ENCODE measurements around the gene BICRA. TPM values are rescaled to one million over a fixed set of nuclear protein-coding genes. Genes with fewer than 3 reads are reported as not detected.

The BICRA gene
- total and polyA plus RNA-seq, 9 of the 15 experiments (the other 6 are each of a cell fraction or from before 2014, with no cell fraction given) = 0.01 to 8.8 (median 1.2) TPM

DNA sequence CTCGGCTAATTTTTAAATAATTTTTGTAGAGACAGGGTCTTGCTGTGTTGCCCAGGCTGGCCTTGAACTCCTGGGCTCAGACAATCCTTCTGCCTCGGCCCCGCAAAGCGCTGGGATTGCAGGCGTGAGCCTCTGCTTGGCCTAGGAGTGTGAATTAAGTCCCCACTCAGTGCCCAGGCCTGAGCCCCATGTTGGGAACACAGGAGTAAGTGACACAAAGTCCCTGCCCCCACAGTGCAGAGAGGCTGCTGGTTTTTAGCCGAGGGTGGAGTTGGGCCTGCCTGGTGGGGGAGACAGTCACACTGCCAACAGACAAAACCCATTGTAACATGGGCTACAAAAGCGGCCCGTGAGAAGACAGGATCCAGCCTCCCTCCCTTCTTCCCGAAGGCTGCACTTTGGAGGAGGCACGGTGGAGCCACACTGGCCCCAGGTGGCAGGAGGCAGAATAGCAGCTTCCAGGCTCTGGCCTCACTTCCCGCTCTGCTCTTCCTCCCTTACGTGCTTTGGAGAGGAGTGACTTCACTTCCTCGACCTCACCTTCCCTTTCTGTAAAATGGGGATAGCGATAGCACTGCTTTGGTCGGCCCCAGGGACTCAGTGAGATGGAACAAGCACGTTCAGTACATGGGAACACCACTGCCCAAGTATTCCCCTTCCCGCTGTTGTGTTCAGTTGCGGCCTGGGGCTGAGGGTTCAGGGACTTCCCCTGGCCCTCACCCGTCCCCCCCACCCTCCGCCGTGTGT is 89.1 kb downstream of the BICRA start (continued):
- TF ChIP-seq, protein P1, sequence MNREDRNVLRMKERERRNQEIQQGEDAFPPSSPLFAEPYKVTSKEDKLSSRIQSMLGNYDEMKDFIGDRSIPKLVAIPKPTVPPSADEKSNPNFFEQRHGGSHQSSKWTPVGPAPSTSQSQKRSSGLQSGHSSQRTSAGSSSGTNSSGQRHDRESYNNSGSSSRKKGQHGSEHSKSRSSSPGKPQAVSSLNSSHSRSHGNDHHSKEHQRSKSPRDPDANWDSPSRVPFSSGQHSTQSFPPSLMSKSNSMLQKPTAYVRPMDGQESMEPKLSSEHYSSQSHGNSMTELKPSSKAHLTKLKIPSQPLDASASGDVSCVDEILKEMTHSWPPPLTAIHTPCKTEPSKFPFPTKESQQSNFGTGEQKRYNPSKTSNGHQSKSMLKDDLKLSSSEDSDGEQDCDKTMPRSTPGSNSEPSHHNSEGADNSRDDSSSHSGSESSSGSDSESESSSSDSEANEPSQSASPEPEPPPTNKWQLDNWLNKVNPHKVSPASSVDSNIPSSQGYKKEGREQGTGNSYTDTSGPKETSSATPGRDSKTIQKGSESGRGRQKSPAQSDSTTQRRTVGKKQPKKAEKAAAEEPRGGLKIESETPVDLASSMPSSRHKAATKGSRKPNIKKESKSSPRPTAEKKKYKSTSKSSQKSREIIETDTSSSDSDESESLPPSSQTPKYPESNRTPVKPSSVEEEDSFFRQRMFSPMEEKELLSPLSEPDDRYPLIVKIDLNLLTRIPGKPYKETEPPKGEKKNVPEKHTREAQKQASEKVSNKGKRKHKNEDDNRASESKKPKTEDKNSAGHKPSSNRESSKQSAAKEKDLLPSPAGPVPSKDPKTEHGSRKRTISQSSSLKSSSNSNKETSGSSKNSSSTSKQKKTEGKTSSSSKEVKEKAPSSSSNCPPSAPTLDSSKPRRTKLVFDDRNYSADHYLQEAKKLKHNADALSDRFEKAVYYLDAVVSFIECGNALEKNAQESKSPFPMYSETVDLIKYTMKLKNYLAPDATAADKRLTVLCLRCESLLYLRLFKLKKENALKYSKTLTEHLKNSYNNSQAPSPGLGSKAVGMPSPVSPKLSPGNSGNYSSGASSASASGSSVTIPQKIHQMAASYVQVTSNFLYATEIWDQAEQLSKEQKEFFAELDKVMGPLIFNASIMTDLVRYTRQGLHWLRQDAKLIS (CRISPR knock-in tag; IDR thresholded peaks at IDR 0.05) = no peak
- TF ChIP-seq CHD7 (IDR thresholded peaks at IDR 0.05; ENCODE audit: low read depth, low read length) = no peak
- no peak for TF ChIP-seq ZBTB17 (CRISPR knock-in tag; IDR thresholded peaks at IDR 0.05)
- no peak for TF ChIP-seq HMBOX1 (IDR thresholded peaks at IDR 0.05)
- TF ChIP-seq MEIS2 (IDR thresholded peaks at IDR 0.05; ENCODE audit: partially characterized antibody) = no peak
- TF ChIP-seq, protein P2, sequence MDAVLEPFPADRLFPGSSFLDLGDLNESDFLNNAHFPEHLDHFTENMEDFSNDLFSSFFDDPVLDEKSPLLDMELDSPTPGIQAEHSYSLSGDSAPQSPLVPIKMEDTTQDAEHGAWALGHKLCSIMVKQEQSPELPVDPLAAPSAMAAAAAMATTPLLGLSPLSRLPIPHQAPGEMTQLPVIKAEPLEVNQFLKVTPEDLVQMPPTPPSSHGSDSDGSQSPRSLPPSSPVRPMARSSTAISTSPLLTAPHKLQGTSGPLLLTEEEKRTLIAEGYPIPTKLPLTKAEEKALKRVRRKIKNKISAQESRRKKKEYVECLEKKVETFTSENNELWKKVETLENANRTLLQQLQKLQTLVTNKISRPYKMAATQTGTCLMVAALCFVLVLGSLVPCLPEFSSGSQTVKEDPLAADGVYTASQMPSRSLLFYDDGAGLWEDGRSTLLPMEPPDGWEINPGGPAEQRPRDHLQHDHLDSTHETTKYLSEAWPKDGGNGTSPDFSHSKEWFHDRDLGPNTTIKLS (IDR thresholded peaks at IDR 0.05; ENCODE audit: borderline replicate concordance, low read depth) = no peak
- TF ChIP-seq POLR2G (IDR thresholded peaks at IDR 0.05; ENCODE audit: low read depth, low read length) = no peak
- no peak for TF ChIP-seq POLR3A (IDR thresholded peaks at IDR 0.05; ENCODE audit: borderline replicate concordance, extremely low read depth, insufficient read depth, insufficient read length)

Data from K562 (cell line).